HG02678 (cell line): ENCODE measurements around the gene F5.

Experiments
- ATAC-seq: cut with Tn5 transposase; IDR thresholded peaks from one replicate; pipeline ENCODE4 v1.9.1; 2021; ENCODE audit warnings: mild to moderate bottlenecking, moderate library complexity; ENCODE audit not compliant: unreplicated experiment

The F5 gene

GRCh38 chr1:169484101-169484500 is 102.2 kb downstream of the F5 start:
- no peak for ATAC-seq

GRCh38 chr1:169483500-169483966 is 102.7 kb downstream of the F5 start:
- no peak for ATAC-seq

GRCh38 chr1:169479363-169480066 is 106.8 kb downstream of the F5 start:
- no peak for ATAC-seq

GRCh38 chr1:169478094-169478672 is 108.1 kb downstream of the F5 start:
- ATAC-seq, result no peak

GRCh38 chr1:169475806-169476387 is 110.4 kb downstream of the F5 start:
- no peak for ATAC-seq

- ATAC-seq, result no peak
Measured at GRCh38 chr1:169474302-169474995, 111.8 kb downstream of the F5 start.

- ATAC-seq, result no peak
Measured at GRCh38 chr1:169473347-169473746, 112.9 kb downstream of the F5 start.

- no peak for ATAC-seq
Measured at GRCh38 chr1:169472738-169473137, 113.5 kb downstream of the F5 start.

GRCh38 chr1:169468982-169469381 is 117.3 kb downstream of the F5 start:
- no peak for ATAC-seq

- ATAC-seq, result no peak
Measured at GRCh38 chr1:169466259-169467230, 119.7 kb downstream of the F5 start.

- ATAC-seq, result no peak
Measured at GRCh38 chr1:169465281-169465680, 121.0 kb downstream of the F5 start.
